Measurements from ENCODE around the gene LAMB1. TPM values are rescaled to one million over a fixed set of nuclear protein-coding genes. Genes with fewer than 3 reads are reported as not detected.

Gene LAMB1
- total RNA-seq, 4 donors from 2014 or later, result 22.5 to 101 (median 32.5) TPM

- DNase-seq, result no peak
- Histone ChIP-seq H3K9me3 (no peaks in the 10 kb centered on the region), H3K4me1 (peaks cover 0 to 6% (median 4%) of the 10 kb centered on the region in 3 donors), H3K4me3 (no peak overlapping the region), H3K27ac (no peak overlapping the region), H3K27me3 (no peaks in the 10 kb centered on the region), H3K36me3 (no peaks in the 10 kb centered on the region)
- intact Hi-C loops (cut with DNase I), result no loop called here
- no peak for TF ChIP-seq CTCF (IDR thresholded peaks at IDR 0.05)
- TF ChIP-seq POLR2A (IDR thresholded peaks at IDR 0.05), result no peak
- 86% methylated on average over 6 of the region's 6 CpGs for WGBS, 2 donors
Observed at GRCh38 chr7:108024538-108024937, 21.6 kb upstream of the LAMB1 start.

- H3K27ac ChIP-seq, result no peak overlapping the region
- no peak overlapping the region for H3K4me3 ChIP-seq
- peaks cover 0 to 20% (median 9%) of the 10 kb centered on the region in 3 donors for H3K4me1 ChIP-seq
- intact Hi-C loops (cut with DNase I), result no loop called here
- WGBS, 2 donors, result 50 to 54% methylated on average over 2 of the region's 2 CpGs
- H3K36me3 ChIP-seq, result no peaks in the 10 kb centered on the region
- no peaks in the 10 kb centered on the region for H3K27me3 ChIP-seq
- DNase-seq, result no peak
- H3K9me3 ChIP-seq, result no peaks in the 10 kb centered on the region
- no peak for TF ChIP-seq POLR2A (IDR thresholded peaks at IDR 0.05)
- TF ChIP-seq CTCF (IDR thresholded peaks at IDR 0.05), result no peak
Observed at GRCh38 chr7:108020585-108020984, 17.6 kb upstream of the LAMB1 start.

- no peak for TF ChIP-seq CTCF (IDR thresholded peaks at IDR 0.05)
- no peak for TF ChIP-seq POLR2A (IDR thresholded peaks at IDR 0.05)
- H3K27me3 ChIP-seq, result no peaks in the 10 kb centered on the region
- intact Hi-C loops (cut with DNase I), result no loop called here
- H3K27ac ChIP-seq, result no peak overlapping the region
- no peaks in the 10 kb centered on the region for H3K9me3 ChIP-seq
- no peak for DNase-seq
- no peaks in the 10 kb centered on the region for H3K36me3 ChIP-seq
- WGBS, 2 donors, result 92 to 95% methylated on average over 4 of the region's 4 CpGs
- peaks cover 0 to 33% (median 9%) of the 10 kb centered on the region in 3 donors for H3K4me1 ChIP-seq
- H3K4me3 ChIP-seq, result no peak overlapping the region
Observed at GRCh38 chr7:108018668-108019067, 15.7 kb upstream of the LAMB1 start.

GRCh38 chr7:108017776-108018151 lies 14.8 kb upstream of the LAMB1 start:
- 55 to 71% methylated on average over 4 of the region's 4 CpGs for WGBS, 2 donors
- Histone ChIP-seq H3K9me3 (no peaks in the 10 kb centered on the region), H3K27ac (no peak overlapping the region), H3K36me3 (no peaks in the 10 kb centered on the region), H3K4me1 (peaks cover 0 to 31% (median 7%) of the 10 kb centered on the region in 3 donors), H3K27me3 (no peaks in the 10 kb centered on the region), H3K4me3 (no peak overlapping the region)
- intact Hi-C loops (cut with DNase I), result no loop called here
- DNase-seq, result no peak
- TF ChIP-seq POLR2A (IDR thresholded peaks at IDR 0.05), result no peak
- no peak for TF ChIP-seq CTCF (IDR thresholded peaks at IDR 0.05)

- 29 to 43% methylated on average over 2 of the region's 2 CpGs for WGBS, 2 donors
- H3K27me3 ChIP-seq, result no peaks in the 10 kb centered on the region
- H3K27ac ChIP-seq, result no peak overlapping the region
- DNase-seq, result no peak
- no peaks in the 10 kb centered on the region for H3K9me3 ChIP-seq
- H3K4me3 ChIP-seq, result no peak overlapping the region
- peaks cover 0 to 27% (median 5%) of the 10 kb centered on the region in 3 donors for H3K4me1 ChIP-seq
- TF ChIP-seq CTCF (IDR thresholded peaks at IDR 0.05) (peak in 5 of 6 experiments; percentile 37 to 63 (median 47)), POLR2A (IDR thresholded peaks at IDR 0.05) (no peak)
- intact Hi-C loops (cut with DNase I), result no loop called here
- no peaks in the 10 kb centered on the region for H3K36me3 ChIP-seq
Observed at GRCh38 chr7:108016841-108017775, 14.1 kb upstream of the LAMB1 start.

All from esophagus squamous epithelium (tissue), 5 donors.